SK-N-DZ (cell line): ENCODE data around the gene DPH1.
"Not testable (repeated sequence)": the region's sequence is repeated elsewhere in the genome, so short reads cannot be mapped to it uniquely, and the experiment has no call there.

Experiments
- DNase-seq: peaks from one replicate; pipeline ENCODE4 v3.0.0-alpha.2; 2015; ENCODE audit warnings: low spot score

Gene DPH1

GRCh38 chr17:2008332-2009126 lies 21.4 kb upstream of the DPH1 start:
- DNase-seq: no peak

GRCh38 chr17:2009737-2010136 lies 20.2 kb upstream of the DPH1 start:
- DNase-seq: no peak

GRCh38 chr17:2011411-2012371 lies 18.3 kb upstream of the DPH1 start:
- DNase-seq: no peak

DNA sequence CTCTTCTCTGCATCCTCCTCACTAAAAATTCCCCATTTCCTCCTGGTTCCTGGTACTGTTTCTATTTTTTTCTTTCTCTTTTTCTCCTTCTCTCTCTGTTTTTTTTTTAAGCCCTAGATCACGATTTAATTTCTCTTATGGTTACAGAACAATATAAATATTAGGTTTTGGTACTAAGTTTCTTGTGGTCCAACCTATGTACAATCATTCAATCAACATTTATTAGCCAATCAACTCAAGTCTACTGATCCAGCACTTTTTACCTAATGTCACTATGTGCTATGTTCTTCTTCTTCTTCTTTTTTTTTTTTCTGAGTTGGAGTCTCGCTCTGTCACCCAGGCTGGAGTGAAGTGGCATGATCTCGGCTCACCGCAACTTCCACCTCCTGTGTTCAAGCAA lies 17.5 kb upstream of the DPH1 start:
- no peak for DNase-seq

DNA sequence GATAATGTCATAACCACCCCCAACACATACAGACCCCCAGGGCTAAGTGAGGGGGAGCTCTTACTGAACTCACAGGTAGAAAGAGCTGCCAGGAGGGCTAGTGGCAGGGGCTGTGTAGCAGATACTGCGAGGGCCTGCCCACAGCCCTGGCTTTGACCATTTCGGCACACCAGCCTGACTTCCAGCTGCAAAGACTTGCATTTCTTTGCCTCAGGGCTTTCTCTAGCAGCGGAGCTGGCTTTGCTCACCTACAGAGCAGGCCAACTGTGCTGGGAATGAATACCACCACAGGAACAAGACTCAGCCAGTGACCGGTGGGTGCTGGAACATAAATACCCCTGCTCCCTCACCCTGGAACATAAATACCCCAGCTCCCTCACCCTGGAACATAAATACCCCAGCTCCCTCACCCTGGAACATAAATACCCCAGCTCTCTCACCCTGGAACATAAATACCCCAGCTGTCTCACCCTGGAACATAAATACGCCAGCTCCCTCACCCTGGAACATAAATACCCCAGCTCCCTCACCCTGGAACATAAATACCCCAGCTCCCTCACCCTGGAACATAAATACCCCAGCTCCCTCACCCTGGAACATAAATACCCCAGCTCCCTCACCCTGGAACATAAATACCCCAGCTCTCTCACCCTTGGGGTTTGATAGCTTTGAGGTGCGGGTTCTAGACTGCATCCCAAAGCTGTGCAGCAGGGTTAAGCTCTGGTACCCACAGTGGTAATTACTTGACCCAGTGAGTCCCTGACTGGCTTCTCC lies 16.5 kb upstream of the DPH1 start:
- not testable (repeated sequence) for DNase-seq

- no peak for DNase-seq
Measured at GRCh38 chr17:2013994-2014317, 16.0 kb upstream of the DPH1 start.

GRCh38 chr17:2015314-2015713 lies 14.6 kb upstream of the DPH1 start:
- no peak for DNase-seq

DNA sequence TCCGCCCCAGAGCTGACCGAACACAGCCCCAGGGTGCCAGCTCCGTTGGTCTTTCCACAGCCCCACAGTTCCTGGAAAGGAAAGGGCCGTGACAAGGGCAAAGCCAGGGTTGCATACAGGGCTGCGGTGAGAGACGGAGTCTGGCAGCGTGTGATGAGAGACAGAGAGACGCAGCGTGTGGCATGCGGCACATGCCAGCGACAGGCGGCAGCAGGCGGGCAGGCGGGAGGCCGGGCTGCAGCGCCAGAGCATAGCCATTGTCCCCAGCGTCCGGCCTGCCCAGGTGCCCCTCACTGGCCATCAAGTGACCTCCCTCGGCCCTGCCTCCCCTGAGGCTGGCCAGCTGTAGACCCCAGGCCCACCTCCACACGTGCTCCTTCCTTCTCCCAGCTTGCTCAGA lies 13.5 kb upstream of the DPH1 start:
- no peak for DNase-seq

GRCh38 chr17:2017274-2017941 lies 12.5 kb upstream of the DPH1 start:
- DNase-seq: no peak

DNA sequence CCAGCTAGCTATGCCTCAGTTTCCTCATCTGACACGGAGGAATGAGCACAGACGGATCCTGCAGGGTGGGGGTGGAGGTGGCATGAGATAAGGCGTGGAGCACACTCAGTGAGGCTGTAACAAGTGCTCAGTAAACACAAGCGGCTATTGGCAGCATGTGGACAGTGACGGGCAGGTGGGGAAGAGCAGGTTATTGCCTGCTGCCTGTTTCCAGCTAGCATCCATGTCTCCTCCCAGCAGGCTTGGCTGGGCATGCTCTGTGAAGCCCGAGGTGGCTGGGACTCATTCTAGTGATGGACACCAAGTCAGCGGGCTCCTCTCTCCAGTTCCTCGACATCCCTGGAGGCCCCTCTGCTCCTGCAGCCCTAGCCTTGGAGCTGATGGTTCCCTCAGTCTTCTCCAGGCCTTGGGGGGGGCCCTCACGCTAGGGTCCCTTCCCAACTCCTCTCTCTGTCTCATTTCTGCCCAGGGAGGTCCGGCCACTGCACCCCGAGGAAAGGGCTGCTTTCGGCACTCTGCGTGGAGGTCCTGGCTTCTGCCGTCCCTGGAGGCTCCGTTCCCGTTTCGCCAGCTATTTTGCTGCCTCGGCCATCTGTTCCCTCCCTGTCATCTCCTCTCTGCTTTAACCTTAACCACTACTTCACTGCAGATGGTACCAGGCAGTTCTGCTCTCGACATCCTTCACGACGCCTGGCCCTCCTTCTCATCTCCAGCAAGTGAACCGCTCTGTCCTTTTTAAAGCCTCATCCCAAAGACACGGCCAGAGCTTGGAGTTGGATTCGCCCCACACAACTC lies 11.0 kb upstream of the DPH1 start:
- DNase-seq: no peak

GRCh38 chr17:2019723-2020122 lies 10.2 kb upstream of the DPH1 start:
- no peak for DNase-seq

DNA sequence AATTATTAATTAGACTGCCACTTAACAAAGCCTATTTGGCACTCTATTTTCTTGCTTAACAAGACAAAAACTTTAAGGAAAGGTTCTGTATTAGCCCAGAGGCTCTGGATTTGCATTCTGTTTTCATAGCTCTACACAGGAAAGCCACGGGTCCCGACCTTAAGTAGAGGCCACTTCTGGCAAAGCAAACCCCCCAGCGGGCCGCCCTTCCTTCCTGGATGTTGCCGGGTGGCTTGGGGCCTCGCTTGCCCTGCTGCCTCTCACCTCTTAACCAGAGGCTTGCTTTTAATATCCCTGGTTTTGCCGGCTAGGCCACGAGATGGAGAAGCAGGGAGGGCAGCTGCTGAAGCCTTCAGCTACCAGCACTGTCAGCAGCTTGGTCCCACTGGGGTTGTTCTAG lies 9.2 kb upstream of the DPH1 start:
- DNase-seq: no peak

DNA sequence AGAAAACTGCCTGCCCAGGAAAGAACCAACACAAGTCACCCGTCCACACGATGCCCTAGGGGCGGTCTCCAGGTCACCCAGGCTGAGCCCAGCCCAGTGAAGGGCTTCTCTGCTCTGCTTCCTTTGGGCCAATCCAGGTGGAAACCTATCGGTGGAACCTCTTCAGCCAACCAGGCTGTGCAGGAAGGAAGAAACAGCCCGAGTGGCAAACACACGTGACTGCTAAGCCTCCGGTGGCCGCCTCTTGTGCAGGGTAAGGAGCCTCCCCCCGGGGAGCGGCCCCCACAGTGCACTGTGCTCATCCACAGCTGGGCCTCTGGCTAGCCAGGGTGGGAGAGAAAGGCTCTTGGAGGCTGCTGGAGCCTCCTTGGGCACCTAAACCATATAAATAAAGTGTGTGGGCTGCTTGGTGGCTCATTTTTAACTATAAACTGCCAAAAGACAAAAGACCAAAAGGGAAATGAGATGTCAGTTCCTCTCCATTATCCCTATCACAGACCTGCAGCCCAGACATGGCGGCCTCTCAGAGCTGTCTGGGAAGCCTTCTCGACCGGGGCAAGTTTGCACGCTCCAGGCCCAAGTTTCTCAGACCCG lies 7.2 kb upstream of the DPH1 start:
- no peak for DNase-seq

DNA sequence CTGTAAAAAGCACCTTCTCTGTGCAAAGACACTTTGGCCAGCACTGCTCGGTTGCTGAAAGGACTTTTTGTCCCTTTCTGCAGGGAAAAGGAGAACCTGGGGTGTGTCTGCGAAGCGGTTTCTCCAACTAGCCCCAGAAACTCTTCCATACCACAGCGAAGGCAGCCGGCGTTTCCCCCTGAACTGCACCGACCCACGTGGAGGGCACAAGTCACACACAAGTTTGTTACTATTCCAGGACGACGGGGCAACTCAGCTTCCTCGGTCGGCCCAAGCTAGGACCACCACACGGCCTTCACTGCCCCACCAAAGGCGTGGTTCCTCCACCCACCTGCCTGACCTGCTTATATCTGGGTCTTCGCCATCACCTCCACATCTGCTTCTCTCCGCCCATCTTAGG lies 6.7 kb upstream of the DPH1 start:
- no peak for DNase-seq

GRCh38 chr17:2023692-2024571 lies 6.0 kb upstream of the DPH1 start:
- DNase-seq: peak; percentile 73

GRCh38 chr17:2024572-2025219 lies 5.3 kb upstream of the DPH1 start:
- no peak for DNase-seq

DNA sequence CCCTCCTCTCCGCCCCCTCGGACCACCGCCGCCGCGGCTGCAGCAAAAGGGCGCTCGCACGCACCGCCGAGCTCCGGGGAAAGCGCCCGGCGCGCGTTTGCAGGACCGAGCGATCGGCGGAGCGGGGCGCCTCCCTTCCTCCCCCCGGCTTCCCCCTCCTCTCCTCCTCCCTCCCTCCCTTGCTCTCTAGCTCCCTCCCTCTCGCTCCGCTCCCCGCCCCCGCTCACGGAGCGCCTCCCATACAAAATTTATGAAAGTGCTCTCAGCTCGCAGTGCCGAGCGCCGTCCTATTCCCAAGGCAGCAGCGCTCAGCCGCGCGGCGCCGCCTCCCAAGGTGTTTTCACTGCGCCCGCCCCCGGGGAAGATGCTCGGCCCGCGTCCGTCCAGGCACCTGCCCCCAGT lies 4.7 kb upstream of the DPH1 start, which contains the start of gene RTN4RL1:
Gene RTN4RL1 (minus strand): TSS at position 115 of the 402 bp plus-strand sequence. CDS start 469 bp downstream, outside the sequence.
- DNase-seq: peak; percentile 53

GRCh38 chr17:2025622-2026309 lies 4.2 kb upstream of the DPH1 start:
- DNase-seq: peak; percentile 70
